GM04503 (cell line): ENCODE measurements around the gene SPEM1.

Experiments
- DNase-seq: peaks from one replicate; pipeline ENCODE4 v3.0.0-alpha.2; 2012; ENCODE audit warnings: low read depth

Gene SPEM1

GRCh38 chr17:7419819-7420610 is at the start of gene SPEM1:
TSS of gene SPEM1 (plus strand) at chr17:7420324. CDS start at chr17:7420385, 61 bp downstream.
- no peak for DNase-seq

- no peak for DNase-seq
Observed at GRCh38 chr17:7370853-7371252, 49.3 kb upstream of the SPEM1 start.

- no peak for DNase-seq
Observed at GRCh38 chr17:7374353-7374752, 45.8 kb upstream of the SPEM1 start.

- no peak for DNase-seq
Observed at GRCh38 chr17:7379134-7379533, 41.0 kb upstream of the SPEM1 start.

- no peak for DNase-seq
Observed at GRCh38 chr17:7380321-7380720, 39.8 kb upstream of the SPEM1 start.

- no peak for DNase-seq
Observed at GRCh38 chr17:7380855-7381683, 39.1 kb upstream of the SPEM1 start, which contains the start of gene TNK1. TSS of gene TNK1 (plus strand) at chr17:7381089. CDS start at chr17:7382927, 1,838 bp downstream.

- DNase-seq = no peak
Observed at GRCh38 chr17:7382901-7383300, 37.2 kb upstream of the SPEM1 start.

GRCh38 chr17:7383371-7383741 is 36.8 kb upstream of the SPEM1 start:
- no peak for DNase-seq

- DNase-seq = no peak
Observed at GRCh38 chr17:7383742-7384488, 36.2 kb upstream of the SPEM1 start.

GRCh38 chr17:7384489-7385081 is 35.5 kb upstream of the SPEM1 start:
- DNase-seq = no peak

- no peak for DNase-seq
Observed at GRCh38 chr17:7388856-7389255, 31.3 kb upstream of the SPEM1 start.

GRCh38 chr17:7389924-7390910 is 29.9 kb upstream of the SPEM1 start:
- DNase-seq = no peak

- DNase-seq = no peak
Observed at GRCh38 chr17:7391307-7391706, 28.8 kb upstream of the SPEM1 start.

GRCh38 chr17:7392696-7393612 is 27.2 kb upstream of the SPEM1 start:
- no peak for DNase-seq

- DNase-seq = no peak
Observed at GRCh38 chr17:7393613-7394451, 26.3 kb upstream of the SPEM1 start.

GRCh38 chr17:7394452-7395191 is 25.5 kb upstream of the SPEM1 start, which contains the start of gene PLSCR3:
TSS of gene PLSCR3 (minus strand) at chr17:7394525. CDS start at chr17:7394110, 415 bp downstream.
- no peak for DNase-seq

- DNase-seq = no peak
Observed at GRCh38 chr17:7396147-7396546, 24.0 kb upstream of the SPEM1 start.

- DNase-seq = no peak
Observed at GRCh38 chr17:7398612-7399011, 21.5 kb upstream of the SPEM1 start.
